Measurements from ENCODE around the gene DACH1. TPM values are rescaled to one million over a fixed set of nuclear protein-coding genes. Genes with fewer than 3 reads are reported as not detected.
"Not testable (repeated sequence)": the region's sequence is repeated elsewhere in the genome, so short reads cannot be mapped to it uniquely, and the experiment has no call there.

Gene DACH1
- total RNA-seq, 1 donor from 2014 or later = 37.1 TPM

- TF ChIP-seq CTCF (IDR thresholded peaks at IDR 0.05; ENCODE audit: unreplicated experiment) = no peak
- Mint-ChIP-seq H3K4me1 (ENCODE audit: low read depth) (peaks cover 22% of the 10 kb centered on the region), H3K36me3 (ENCODE audit: insufficient read depth) (peaks cover 2% of the 10 kb centered on the region), H3K27ac (no peak overlapping the region), H3K9me3 (ENCODE audit: low read depth) (no peaks in the 10 kb centered on the region), H3K4me3 (ENCODE audit: low read depth) (no peak overlapping the region), H3K27me3 (no peaks in the 10 kb centered on the region)
- no peak for DNase-seq (ENCODE audit: low spot score, unreplicated experiment)
Observed at GRCh38 chr13:71785361-71785760, 81.6 kb downstream of the DACH1 start.

- Mint-ChIP-seq H3K4me3 (ENCODE audit: low read depth) (no peak overlapping the region), H3K36me3 (ENCODE audit: insufficient read depth) (peaks cover 7% of the 10 kb centered on the region), H3K4me1 (ENCODE audit: low read depth) (peaks cover 16% of the 10 kb centered on the region), H3K27ac (no peak overlapping the region), H3K27me3 (no peaks in the 10 kb centered on the region), H3K9me3 (ENCODE audit: low read depth) (peaks cover 5% of the 10 kb centered on the region)
- no peak for DNase-seq (ENCODE audit: low spot score, unreplicated experiment)
- TF ChIP-seq CTCF (IDR thresholded peaks at IDR 0.05; ENCODE audit: unreplicated experiment) = no peak
Observed at GRCh38 chr13:71780546-71780945, 86.5 kb downstream of the DACH1 start.

- DNase-seq (ENCODE audit: low spot score, unreplicated experiment); H3K4me3 Mint-ChIP-seq (ENCODE audit: low read depth); H3K27me3 Mint-ChIP-seq; H3K36me3 Mint-ChIP-seq (ENCODE audit: insufficient read depth); H3K27ac Mint-ChIP-seq; H3K9me3 Mint-ChIP-seq (ENCODE audit: low read depth): not testable (repeated sequence)
- H3K4me1 Mint-ChIP-seq (ENCODE audit: low read depth) = peaks cover 14% of the 10 kb centered on the region
Observed at GRCh38 chr13:71778998-71779397, 88.0 kb downstream of the DACH1 start.

GRCh38 chr13:71775966-71776365 lies 91.0 kb downstream of the DACH1 start:
- Mint-ChIP-seq H3K9me3 (ENCODE audit: low read depth) (peaks cover 5% of the 10 kb centered on the region), H3K36me3 (ENCODE audit: insufficient read depth) (peaks cover 5% of the 10 kb centered on the region), H3K4me3 (ENCODE audit: low read depth) (no peak overlapping the region), H3K4me1 (ENCODE audit: low read depth) (peaks cover 18% of the 10 kb centered on the region), H3K27me3 (no peaks in the 10 kb centered on the region), H3K27ac (no peak overlapping the region)
- no peak for DNase-seq (ENCODE audit: low spot score, unreplicated experiment)
- no peak for TF ChIP-seq CTCF (IDR thresholded peaks at IDR 0.05; ENCODE audit: unreplicated experiment)

GRCh38 chr13:71774863-71775262 lies 92.1 kb downstream of the DACH1 start:
- Mint-ChIP-seq H3K9me3 (ENCODE audit: low read depth) (peaks cover 5% of the 10 kb centered on the region), H3K27ac (no peak overlapping the region), H3K36me3 (ENCODE audit: insufficient read depth) (peaks cover 4% of the 10 kb centered on the region), H3K27me3 (no peaks in the 10 kb centered on the region), H3K4me1 (ENCODE audit: low read depth) (peaks cover 25% of the 10 kb centered on the region), H3K4me3 (ENCODE audit: low read depth) (no peak overlapping the region)
- DNase-seq (ENCODE audit: low spot score, unreplicated experiment) = no peak
- TF ChIP-seq CTCF (IDR thresholded peaks at IDR 0.05; ENCODE audit: unreplicated experiment) = no peak

GRCh38 chr13:71773531-71773930 lies 93.5 kb downstream of the DACH1 start:
- peaks cover 26% of the 10 kb centered on the region for H3K4me1 Mint-ChIP-seq (ENCODE audit: low read depth)
- no peak overlapping the region for H3K27ac Mint-ChIP-seq
- TF ChIP-seq CTCF (IDR thresholded peaks at IDR 0.05; ENCODE audit: unreplicated experiment) = no peak
- no peak for DNase-seq (ENCODE audit: low spot score, unreplicated experiment)
- H3K36me3 Mint-ChIP-seq (ENCODE audit: insufficient read depth) = no peaks in the 10 kb centered on the region
- no peaks in the 10 kb centered on the region for H3K9me3 Mint-ChIP-seq (ENCODE audit: low read depth)
- H3K27me3 Mint-ChIP-seq = no peaks in the 10 kb centered on the region
- no peak overlapping the region for H3K4me3 Mint-ChIP-seq (ENCODE audit: low read depth)

All from progenitor cell of endocrine pancreas (in vitro differentiated cells).